ENCODE measurements around the gene DCC.

DNA sequence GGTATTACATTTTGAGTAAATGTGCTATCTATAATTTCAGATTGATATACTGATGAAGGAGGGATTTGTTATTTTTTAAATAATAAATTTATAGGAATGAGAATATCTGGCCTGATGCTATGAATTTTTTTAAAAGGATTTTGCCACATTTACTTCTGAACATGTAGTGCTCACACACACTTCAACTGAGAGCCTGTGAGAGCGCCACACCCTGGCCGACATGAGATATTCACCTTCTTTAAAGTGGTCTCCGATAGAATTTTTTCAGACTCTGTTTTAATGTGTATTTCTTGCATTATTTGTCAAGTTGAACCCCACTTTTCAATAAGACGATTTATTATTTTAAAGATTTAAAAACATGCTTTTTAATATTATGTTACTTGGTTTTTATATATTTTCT, 813.3 kb downstream of the DCC start:
- TF ChIP-seq CHD2 (IDR thresholded peaks at IDR 0.05; ENCODE audit: low read length, partially characterized antibody) (no peak), POLR2A (IDR thresholded peaks at IDR 0.05; ENCODE audit: low read length) (no peak), ZFP36 (IDR thresholded peaks at IDR 0.05; ENCODE audit: borderline replicate concordance, partially characterized antibody) (no peak), SMC3 (IDR thresholded peaks at IDR 0.05) (no peak), CHD4 (IDR thresholded peaks at IDR 0.05; ENCODE audit: borderline replicate concordance) (no peak), MAFK (IDR thresholded peaks at IDR 0.05; ENCODE audit: partially characterized antibody) (no peak)
- TF ChIP-seq, protein P1, sequence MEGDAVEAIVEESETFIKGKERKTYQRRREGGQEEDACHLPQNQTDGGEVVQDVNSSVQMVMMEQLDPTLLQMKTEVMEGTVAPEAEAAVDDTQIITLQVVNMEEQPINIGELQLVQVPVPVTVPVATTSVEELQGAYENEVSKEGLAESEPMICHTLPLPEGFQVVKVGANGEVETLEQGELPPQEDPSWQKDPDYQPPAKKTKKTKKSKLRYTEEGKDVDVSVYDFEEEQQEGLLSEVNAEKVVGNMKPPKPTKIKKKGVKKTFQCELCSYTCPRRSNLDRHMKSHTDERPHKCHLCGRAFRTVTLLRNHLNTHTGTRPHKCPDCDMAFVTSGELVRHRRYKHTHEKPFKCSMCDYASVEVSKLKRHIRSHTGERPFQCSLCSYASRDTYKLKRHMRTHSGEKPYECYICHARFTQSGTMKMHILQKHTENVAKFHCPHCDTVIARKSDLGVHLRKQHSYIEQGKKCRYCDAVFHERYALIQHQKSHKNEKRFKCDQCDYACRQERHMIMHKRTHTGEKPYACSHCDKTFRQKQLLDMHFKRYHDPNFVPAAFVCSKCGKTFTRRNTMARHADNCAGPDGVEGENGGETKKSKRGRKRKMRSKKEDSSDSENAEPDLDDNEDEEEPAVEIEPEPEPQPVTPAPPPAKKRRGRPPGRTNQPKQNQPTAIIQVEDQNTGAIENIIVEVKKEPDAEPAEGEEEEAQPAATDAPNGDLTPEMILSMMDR (IDR thresholded peaks at IDR 0.05), result 0 out of 3 replicates have a peak, but pooled peaks have one; percentile 17
- TF ChIP-seq, protein P2, sequence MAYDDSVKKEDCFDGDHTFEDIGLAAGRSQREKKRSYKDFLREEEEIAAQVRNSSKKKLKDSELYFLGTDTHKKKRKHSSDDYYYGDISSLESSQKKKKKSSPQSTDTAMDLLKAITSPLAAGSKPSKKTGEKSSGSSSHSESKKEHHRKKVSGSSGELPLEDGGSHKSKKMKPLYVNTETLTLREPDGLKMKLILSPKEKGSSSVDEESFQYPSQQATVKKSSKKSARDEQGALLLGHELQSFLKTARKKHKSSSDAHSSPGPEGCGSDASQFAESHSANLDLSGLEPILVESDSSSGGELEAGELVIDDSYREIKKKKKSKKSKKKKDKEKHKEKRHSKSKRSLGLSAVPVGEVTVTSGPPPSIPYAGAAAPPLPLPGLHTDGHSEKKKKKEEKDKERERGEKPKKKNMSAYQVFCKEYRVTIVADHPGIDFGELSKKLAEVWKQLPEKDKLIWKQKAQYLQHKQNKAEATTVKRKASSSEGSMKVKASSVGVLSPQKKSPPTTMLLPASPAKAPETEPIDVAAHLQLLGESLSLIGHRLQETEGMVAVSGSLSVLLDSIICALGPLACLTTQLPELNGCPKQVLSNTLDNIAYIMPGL (CRISPR knock-in tag; IDR thresholded peaks at IDR 0.05; ENCODE audit: borderline replicate concordance), result no peak
- TF ChIP-seq, protein P3, sequence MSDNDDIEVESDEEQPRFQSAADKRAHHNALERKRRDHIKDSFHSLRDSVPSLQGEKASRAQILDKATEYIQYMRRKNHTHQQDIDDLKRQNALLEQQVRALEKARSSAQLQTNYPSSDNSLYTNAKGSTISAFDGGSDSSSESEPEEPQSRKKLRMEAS (IDR thresholded peaks at IDR 0.05), result no peak

All from A549 (cell line).